ENCODE data around the gene AKAP13.

GRCh38 chr15:85649372-85649771, 269.0 kb downstream of the AKAP13 start:
- TF ChIP-seq CTCF (IDR thresholded peaks at IDR 0.05) = no peak
- no peak for TF ChIP-seq POLR2A (IDR thresholded peaks at IDR 0.05)
- peak in 2 of 4 donors; percentile 19 to 33 for TF ChIP-seq POLR2AphosphoS5 (IDR thresholded peaks at IDR 0.05)
